Measurements from ENCODE around the gene YPEL2. TPM values are rescaled to one million over a fixed set of nuclear protein-coding genes. Genes with fewer than 3 reads are reported as not detected.

Gene YPEL2
- total RNA-seq, 6 experiments from 2014 or later, result 9.2 to 23.3 (median 15.2) TPM

DNA sequence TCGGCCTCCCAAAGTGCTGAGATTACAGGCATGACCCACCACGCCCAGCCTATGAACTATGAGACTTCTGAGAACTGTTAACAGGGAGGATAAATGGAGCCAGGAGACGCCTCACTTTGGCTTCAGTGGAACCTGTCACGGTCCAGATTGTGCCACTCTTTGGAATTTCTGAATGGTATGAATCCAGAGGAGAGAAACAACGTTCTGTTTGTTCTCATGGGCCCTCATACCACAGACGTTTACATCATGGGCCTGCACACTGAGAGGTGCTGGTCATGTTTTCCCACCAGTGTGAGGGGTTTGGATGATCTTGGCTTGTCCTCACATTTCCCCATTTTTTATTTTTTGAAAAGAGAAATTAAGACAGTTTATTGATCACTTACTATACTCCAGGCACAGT is 90.3 kb downstream of the YPEL2 start:
- Histone ChIP-seq H3K4me1 (peaks cover 0 to 60% (median 28%) of the 10 kb centered on the region in 4 donors), H3K9me3 (no peaks in the 10 kb centered on the region), H3K36me3 (no peaks in the 10 kb centered on the region), H3K27ac (peak overlapping the region in 2 of 3 donors; percentile 16 to 57), H3K4me3 (no peak overlapping the region), H3K27me3 (no peaks in the 10 kb centered on the region)
- ATAC-seq, result peak in 2 of 4 donors; percentile 4 to 14
- intact Hi-C loops (cut with DNase I), result loop anchor here (10.0 kb wide), 1 partner anchor 47 kb away; no protein-coding TSS in a partner anchor
- DNase-seq, result no peak
- TF ChIP-seq, protein P1, sequence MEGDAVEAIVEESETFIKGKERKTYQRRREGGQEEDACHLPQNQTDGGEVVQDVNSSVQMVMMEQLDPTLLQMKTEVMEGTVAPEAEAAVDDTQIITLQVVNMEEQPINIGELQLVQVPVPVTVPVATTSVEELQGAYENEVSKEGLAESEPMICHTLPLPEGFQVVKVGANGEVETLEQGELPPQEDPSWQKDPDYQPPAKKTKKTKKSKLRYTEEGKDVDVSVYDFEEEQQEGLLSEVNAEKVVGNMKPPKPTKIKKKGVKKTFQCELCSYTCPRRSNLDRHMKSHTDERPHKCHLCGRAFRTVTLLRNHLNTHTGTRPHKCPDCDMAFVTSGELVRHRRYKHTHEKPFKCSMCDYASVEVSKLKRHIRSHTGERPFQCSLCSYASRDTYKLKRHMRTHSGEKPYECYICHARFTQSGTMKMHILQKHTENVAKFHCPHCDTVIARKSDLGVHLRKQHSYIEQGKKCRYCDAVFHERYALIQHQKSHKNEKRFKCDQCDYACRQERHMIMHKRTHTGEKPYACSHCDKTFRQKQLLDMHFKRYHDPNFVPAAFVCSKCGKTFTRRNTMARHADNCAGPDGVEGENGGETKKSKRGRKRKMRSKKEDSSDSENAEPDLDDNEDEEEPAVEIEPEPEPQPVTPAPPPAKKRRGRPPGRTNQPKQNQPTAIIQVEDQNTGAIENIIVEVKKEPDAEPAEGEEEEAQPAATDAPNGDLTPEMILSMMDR (IDR thresholded peaks at IDR 0.05), result no peak
- TF ChIP-seq POLR2A (IDR thresholded peaks at IDR 0.05), result no peak
- WGBS (ENCODE audit: insufficient coverage, low coverage, low lambda C conversion rate, missing lambda C conversion rate), result 35% methylated on average over 5 of the region's 6 CpGs

DNA sequence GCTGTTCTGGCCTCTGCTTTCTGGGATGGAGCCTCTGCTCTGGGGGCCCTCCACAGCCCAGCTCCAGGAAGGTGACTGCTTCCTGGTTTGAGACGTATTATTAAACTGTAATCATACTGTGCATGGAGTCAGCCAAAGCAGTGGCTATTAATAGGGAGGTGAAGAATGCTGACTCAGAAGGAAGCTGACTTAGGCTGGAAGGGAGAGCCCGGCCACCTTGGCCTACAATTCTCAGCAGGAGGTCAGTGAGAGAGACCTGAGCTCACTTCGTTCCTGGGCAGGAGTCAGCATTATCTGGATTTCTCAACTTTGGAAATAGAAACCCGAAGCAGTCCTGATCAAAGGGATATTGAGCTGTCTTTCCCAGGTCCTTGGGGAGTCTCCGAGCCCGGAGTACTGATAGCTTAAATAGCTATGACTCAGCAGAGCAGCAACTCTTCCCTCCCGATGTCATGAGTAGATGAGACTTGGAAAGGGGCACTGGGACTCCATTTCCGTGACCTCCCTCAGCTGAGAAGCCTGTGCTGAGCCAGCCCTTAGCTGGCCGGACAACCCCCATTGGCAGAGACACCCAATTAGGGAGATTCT is 91.8 kb downstream of the YPEL2 start:
- Histone ChIP-seq H3K9me3 (no peaks in the 10 kb centered on the region), H3K27me3 (no peaks in the 10 kb centered on the region), H3K4me1 (peaks cover 0 to 75% (median 38%) of the 10 kb centered on the region in 4 donors), H3K36me3 (no peaks in the 10 kb centered on the region), H3K27ac (peak overlapping the region; percentile 19 to 88 (median 80)), H3K4me3 (no peak overlapping the region)
- TF ChIP-seq, protein P1 (IDR thresholded peaks at IDR 0.05), result no peak
- TF ChIP-seq POLR2A (IDR thresholded peaks at IDR 0.05), result no peak
- DNase-seq (peak in 1 of 3 donors; percentile 28), ATAC-seq (peak; percentile 19 to 45 (median 28))
- intact Hi-C loops (cut with DNase I), result loop anchor here (10.0 kb wide), 1 partner anchor 48 kb away; no protein-coding TSS in a partner anchor
- 26% methylated on average over 6 of the region's 9 CpGs for WGBS (ENCODE audit: insufficient coverage, low coverage, low lambda C conversion rate, missing lambda C conversion rate)

DNA sequence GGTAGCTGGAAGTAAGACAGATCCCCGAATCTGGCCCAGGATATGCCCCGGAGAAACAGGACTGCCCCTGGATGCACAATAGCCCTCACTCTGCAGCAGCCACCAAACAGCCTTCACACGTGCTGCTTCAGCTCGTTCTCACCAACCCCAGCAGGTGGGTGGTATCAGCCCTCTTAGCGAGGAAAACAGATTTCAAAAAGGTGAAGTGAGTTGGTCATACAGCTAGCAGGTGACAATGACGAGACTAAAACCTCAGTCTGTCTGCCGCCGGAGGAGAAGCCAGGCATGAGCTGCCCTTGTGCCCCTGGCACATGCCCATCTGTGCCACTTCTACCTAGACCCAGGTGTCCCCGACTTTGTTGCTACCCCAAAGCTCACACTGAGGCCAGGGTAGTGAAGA is 92.4 kb downstream of the YPEL2 start:
- no peaks in the 10 kb centered on the region for H3K9me3 ChIP-seq
- H3K27me3 ChIP-seq, result no peaks in the 10 kb centered on the region
- peaks cover 0 to 79% (median 42%) of the 10 kb centered on the region in 4 donors for H3K4me1 ChIP-seq
- TF ChIP-seq, protein P1 (IDR thresholded peaks at IDR 0.05), result no peak
- TF ChIP-seq POLR2A (IDR thresholded peaks at IDR 0.05), result no peak
- DNase-seq, result no peak
- H3K4me3 ChIP-seq, result no peak overlapping the region
- WGBS (ENCODE audit: insufficient coverage, low coverage, low lambda C conversion rate, missing lambda C conversion rate), result 60% methylated on average over 5 of the region's 9 CpGs
- H3K36me3 ChIP-seq, result no peaks in the 10 kb centered on the region
- H3K27ac ChIP-seq, result peak overlapping the region; percentile 19 to 88 (median 80)
- intact Hi-C loops (cut with DNase I), result loop anchor here (10.0 kb wide), 1 partner anchor 49 kb away; no protein-coding TSS in a partner anchor
- ATAC-seq, result no peak

DNA sequence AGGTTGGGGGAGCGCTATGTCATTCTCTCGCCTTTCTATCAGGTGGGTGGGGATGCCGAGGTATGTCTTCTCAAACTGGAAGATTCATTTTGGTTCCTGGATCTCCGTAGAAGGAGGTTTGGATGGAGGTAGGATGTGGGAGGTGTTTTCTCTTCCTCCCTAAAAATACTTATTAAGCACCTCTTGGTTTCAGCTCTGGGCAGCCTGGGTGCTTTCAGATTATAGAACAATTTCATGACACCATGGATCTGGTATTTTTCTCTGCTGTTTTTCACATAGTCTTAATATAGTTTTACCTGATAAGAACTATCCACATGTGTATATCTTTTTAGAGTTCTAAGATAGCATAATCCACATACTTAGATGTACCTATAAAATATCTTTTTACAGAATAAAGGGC is 92.9 kb downstream of the YPEL2 start:
- peak overlapping the region; percentile 73 to 88 (median 80) for H3K27ac ChIP-seq
- H3K27me3 ChIP-seq, result no peaks in the 10 kb centered on the region
- H3K4me3 ChIP-seq, result no peak overlapping the region
- intact Hi-C loops (cut with DNase I), result loop anchor here (10.0 kb wide), 1 partner anchor 50 kb away; no protein-coding TSS in a partner anchor
- 100% methylated on average over 1 of the region's 4 CpGs for whole genome bisulfite sequencing (ENCODE audit: insufficient coverage, low coverage, low lambda C conversion rate, missing lambda C conversion rate)
- no peaks in the 10 kb centered on the region for H3K9me3 ChIP-seq
- DNase-seq (no peak), ATAC-seq (no peak)
- no peaks in the 10 kb centered on the region for H3K36me3 ChIP-seq
- H3K4me1 ChIP-seq, result peaks cover 0 to 83% (median 45%) of the 10 kb centered on the region in 4 donors
- no peak for TF ChIP-seq POLR2A (IDR thresholded peaks at IDR 0.05)
- TF ChIP-seq, protein P1 (IDR thresholded peaks at IDR 0.05), result no peak
